HCT116 (cell line): Measurements from ENCODE around the gene RADIL. TPM values are rescaled to one million over a fixed set of nuclear protein-coding genes. Genes with fewer than 3 reads are reported as not detected.

Experiments
- ATAC-seq: fragments of 200-7000 bp; cut with Tn5 transposase; 2 replicates; pipeline ENCODE4 v1.9.1; 2020; ENCODE audit warnings: mild to moderate bottlenecking, moderate library complexity
- BruUV-seq: library from RNA; stranded (reverse); fragments of 400-500 nt; replicated peaks from 2 replicates; lab custom pipeline; 2021; lab: Mats Ljungman, UMichigan
- CTCF ChIA-PET: fragments of 300-600 bp; sonication (Branson Sonifier 250); formaldehyde crosslinking; loops from one replicate; lab custom pipeline; 2021; ENCODE audit warnings: antibody characterized with exemption; lab: Charles Lee
- POLR2A ChIA-PET: fragments of 300-600, 350-600 bp; sonication (Branson Sonifier 250); formaldehyde crosslinking; loops from one replicate; lab custom pipeline; 2021; ENCODE audit warnings: antibody characterized with exemption; lab: Charles Lee
- RAD21 ChIA-PET, 2 experiments: fragments of 300-600 bp; sonication (Branson Sonifier 250); formaldehyde crosslinking; loops; one replicate each; lab custom pipeline; 2023; ENCODE audit warnings: low total read pairs in 2 of 2; ENCODE audit not compliant: uncharacterized antibody in 2 of 2, unreplicated experiment in 2 of 2, low non-redundant PET in 1 of 2; lab: Charles Lee
- DNase-seq: peaks from one replicate; pipeline ENCODE4 v3.0.0-alpha.2; 2010; ENCODE audit warnings: low read depth, low spot score
- H2AFZ ChIP-seq: fragments of 200-600 bp; shearing (Covaris generic), sonication (generic); 2 replicates; pipeline ENCODE4 v1.6.1; 2017; ENCODE audit warnings: low read depth, mixed run types, mixed read lengths, antibody characterized with exemption, low read length; ENCODE audit not compliant: poor library complexity, severe bottlenecking
- H3K27ac ChIP-seq: 2 replicates; pipeline ENCODE4 v1.5.1; 2012; ENCODE audit warnings: low read depth, low read length
- H3K27me3 ChIP-seq: fragments of 200-600 bp; sonication (generic); 2 replicates; pipeline ENCODE4 v1.6.1; 2016; ENCODE audit warnings: mixed run types, low read length, mixed read lengths; ENCODE audit not compliant: insufficient read depth
- H3K36me3 ChIP-seq, 2 experiments: fragments of 200-500 bp in 1 of 2; fragments of 200-600 bp in 1 of 2; sonication (Bioruptor generic) in 1 of 2; sonication (generic) in 1 of 2; 2 replicates each; pipeline versions ENCODE4 v1.5.1 to v1.6.1; 2014 to 2016; ENCODE audit warnings: low read length in 2 of 2, inconsistent platforms in 1 of 2, mixed read lengths in 1 of 2, mixed run types in 1 of 2; ENCODE audit not compliant: insufficient read depth in 2 of 2, control insufficient read depth in 1 of 2
- H3K4me1 ChIP-seq, 2 experiments: fragments of 200-600 bp in 1 of 2; sonication (generic) in 1 of 2; 2 replicates each; pipeline versions ENCODE4 v1.5.1 to v1.6.1; 2012 to 2017; ENCODE audit warnings: low read length in 2 of 2, inconsistent platforms in 1 of 2, mild to moderate bottlenecking in 1 of 2, mixed read lengths in 1 of 2, mixed run types in 1 of 2, moderate library complexity in 1 of 2; ENCODE audit not compliant: insufficient read depth in 2 of 2, control insufficient read depth in 1 of 2
- H3K4me2 ChIP-seq: fragments of 200-600 bp; sonication (generic); 2 replicates; pipeline ENCODE4 v1.6.1; 2017; ENCODE audit warnings: mixed run types, low read length, mixed read lengths
- H3K4me3 ChIP-seq, 2 experiments: fragments of 200-600 bp in 1 of 2; sonication (generic) in 1 of 2; replicated peaks in 1 of 2; 2 replicates each; pipeline ENCODE4 v1.5.1; 2011 to 2016; ENCODE audit warnings: low read length in 2 of 2, control low read depth in 1 of 2, low read depth in 1 of 2, mild to moderate bottlenecking in 1 of 2, mixed read lengths in 1 of 2, mixed run types in 1 of 2
- H3K79me2 ChIP-seq: fragments of 200-600 bp; sonication (generic); 2 replicates; pipeline ENCODE4 v1.6.1; 2017; ENCODE audit warnings: mild to moderate bottlenecking, mixed run types, low read length, moderate library complexity, mixed read lengths; ENCODE audit not compliant: insufficient read depth
- H3K9ac ChIP-seq: fragments of 200-600 bp; sonication (generic); 2 replicates; pipeline ENCODE4 v1.6.1; 2016; ENCODE audit warnings: low read length, mixed read lengths
- H3K9me2 ChIP-seq: fragments of 200-600 bp; sonication (generic), shearing (Covaris generic); 2 replicates; pipeline ENCODE4 v1.6.1; 2017; ENCODE audit warnings: mixed run types, mild to moderate bottlenecking, moderate library complexity; ENCODE audit not compliant: insufficient read depth
- H3K9me3 ChIP-seq, 2 experiments: fragments of 200-500 bp in 1 of 2; fragments of 200-600 bp in 1 of 2; sonication (Bioruptor generic) in 1 of 2; sonication (generic) in 1 of 2; 2 replicates each; pipeline ENCODE4 v1.6.1; 2014 to 2017; ENCODE audit warnings: low read length in 2 of 2, mixed read lengths in 2 of 2, inconsistent platforms in 1 of 2, low read depth in 1 of 2, mild to moderate bottlenecking in 1 of 2, mixed run types in 1 of 2, moderate library complexity in 1 of 2; ENCODE audit not compliant: control insufficient read depth in 1 of 2, insufficient read depth in 1 of 2
- H4K20me1 ChIP-seq: fragments of 200-600 bp; sonication (generic), shearing (Covaris generic); 2 replicates; pipeline ENCODE4 v1.6.1; 2017; ENCODE audit warnings: mixed run types, mild to moderate bottlenecking, moderate library complexity; ENCODE audit not compliant: insufficient read depth
- CEBPB ChIP-seq: IDR thresholded peaks from 2 replicates; pipeline ENCODE4 v1.6.1; 2012; ENCODE audit warnings: low read depth
- EGR1 ChIP-seq: IDR thresholded peaks from 2 replicates; pipeline ENCODE4 v1.6.1; 2012; ENCODE audit warnings: low read depth
- ELF1 ChIP-seq: IDR thresholded peaks from 2 replicates; pipeline ENCODE4 v1.6.1; 2012; ENCODE audit warnings: low read depth, borderline replicate concordance
- EZH2 ChIP-seq: fragments of 200-600 bp; sonication (generic); IDR thresholded peaks from 2 replicates; pipeline ENCODE4 v1.6.1; 2017; ENCODE audit warnings: antibody characterized with exemption, mixed run types
- POLR2AphosphoS5 ChIP-seq: IDR thresholded peaks from 2 replicates; pipeline ENCODE4 v1.6.1; 2011; ENCODE audit warnings: mild to moderate bottlenecking, low read depth, low read length, moderate library complexity
- SIN3A ChIP-seq: IDR thresholded peaks from 2 replicates; pipeline ENCODE4 v1.6.1; 2012; ENCODE audit warnings: low read depth
- SP1 ChIP-seq: IDR thresholded peaks from 2 replicates; pipeline ENCODE4 v1.6.1; 2012; ENCODE audit warnings: low read depth
- TCF7L2 ChIP-seq: IDR thresholded peaks from 2 replicates; pipeline ENCODE4 v1.7.0; 2011; ENCODE audit warnings: borderline replicate concordance, inconsistent platforms; ENCODE audit not compliant: insufficient read depth, insufficient read length; ENCODE audit errors: extremely low read depth
- YY1 ChIP-seq: IDR thresholded peaks from 2 replicates; pipeline ENCODE4 v1.6.1; 2011; ENCODE audit warnings: low read length, low read depth, moderate library complexity, mild to moderate bottlenecking; ENCODE audit not compliant: insufficient replicate concordance; ENCODE audit errors: extremely low read depth
- intact Hi-C: fragments of 100-400 bp; cut with micrococcal nuclease; formaldehyde crosslinking; loops from 2 replicates; pipeline ENCODE4 v1.10.0; 2022
- total RNA-seq: library from RNA; stranded (reverse); gene quantifications from one replicate; pipeline ENCODE4 v1.2.1, GENCODE V29; 2021; ENCODE audit not compliant: unreplicated experiment
- TF ChIP-seq, protein P1 (sequence below): IDR thresholded peaks from 2 replicates; pipeline ENCODE4 v1.6.1; 2012
- TF ChIP-seq, protein P2 (sequence below): IDR thresholded peaks from 2 replicates; pipeline ENCODE4 v1.6.1; 2011; ENCODE audit warnings: mild to moderate bottlenecking, low read length, moderate library complexity; ENCODE audit not compliant: insufficient replicate concordance; ENCODE audit errors: extremely low read depth

Gene RADIL
- total RNA-seq, 1 experiment from 2014 or later: 5.3 TPM

DNA sequence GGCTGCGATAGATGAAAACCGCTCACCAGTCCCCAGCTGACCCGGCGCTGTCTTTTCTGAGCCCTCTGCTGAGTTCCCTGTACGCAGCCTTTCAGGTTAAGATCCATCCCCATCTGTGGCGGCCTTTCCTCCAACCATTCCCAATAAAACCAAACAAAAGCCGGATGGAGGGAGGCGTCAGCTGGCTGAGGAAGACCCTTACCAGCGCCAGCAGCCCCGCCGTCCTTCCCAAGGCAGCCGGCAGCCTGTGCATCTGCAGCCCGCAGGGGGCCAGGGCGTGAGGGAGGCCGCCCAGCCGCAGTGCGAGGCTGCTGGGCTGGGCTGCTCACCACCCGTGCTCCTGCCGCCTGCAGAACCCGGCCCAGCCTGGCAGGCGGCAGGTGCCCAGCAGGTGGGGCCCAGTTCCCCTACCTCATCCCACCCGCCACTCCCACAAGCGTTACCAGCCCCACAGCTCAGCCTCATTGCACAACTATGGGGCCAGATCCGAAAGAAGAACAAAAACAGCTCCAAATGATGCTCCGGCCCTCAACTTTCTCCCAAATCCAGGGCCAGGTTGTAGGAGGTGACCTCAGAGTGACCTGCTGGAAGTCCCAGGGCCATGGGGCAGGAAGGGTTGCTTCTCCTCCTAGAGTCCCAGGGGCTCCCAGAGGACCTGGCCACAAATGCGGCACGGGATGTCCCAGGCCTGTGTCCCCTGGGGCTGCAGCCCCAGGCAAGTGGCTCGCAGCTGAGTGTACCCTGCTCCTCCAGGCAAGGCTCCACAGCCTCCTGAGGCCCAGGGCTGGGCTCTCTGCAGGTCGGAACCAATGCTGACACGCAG lies 45.5 kb downstream of the RADIL start (continued):
- TF ChIP-seq TCF7L2: no peak
- no peak for TF ChIP-seq YY1
- TF ChIP-seq SP1: no peak
- no peak for TF ChIP-seq SIN3A
- TF ChIP-seq EGR1: no peak
- TF ChIP-seq EZH2: no peak
- TF ChIP-seq CEBPB: no peak
- TF ChIP-seq, protein P1, sequence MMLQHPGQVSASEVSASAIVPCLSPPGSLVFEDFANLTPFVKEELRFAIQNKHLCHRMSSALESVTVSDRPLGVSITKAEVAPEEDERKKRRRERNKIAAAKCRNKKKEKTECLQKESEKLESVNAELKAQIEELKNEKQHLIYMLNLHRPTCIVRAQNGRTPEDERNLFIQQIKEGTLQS: no peak
- TF ChIP-seq ELF1: no peak
- TF ChIP-seq POLR2AphosphoS5: no peak

DNA sequence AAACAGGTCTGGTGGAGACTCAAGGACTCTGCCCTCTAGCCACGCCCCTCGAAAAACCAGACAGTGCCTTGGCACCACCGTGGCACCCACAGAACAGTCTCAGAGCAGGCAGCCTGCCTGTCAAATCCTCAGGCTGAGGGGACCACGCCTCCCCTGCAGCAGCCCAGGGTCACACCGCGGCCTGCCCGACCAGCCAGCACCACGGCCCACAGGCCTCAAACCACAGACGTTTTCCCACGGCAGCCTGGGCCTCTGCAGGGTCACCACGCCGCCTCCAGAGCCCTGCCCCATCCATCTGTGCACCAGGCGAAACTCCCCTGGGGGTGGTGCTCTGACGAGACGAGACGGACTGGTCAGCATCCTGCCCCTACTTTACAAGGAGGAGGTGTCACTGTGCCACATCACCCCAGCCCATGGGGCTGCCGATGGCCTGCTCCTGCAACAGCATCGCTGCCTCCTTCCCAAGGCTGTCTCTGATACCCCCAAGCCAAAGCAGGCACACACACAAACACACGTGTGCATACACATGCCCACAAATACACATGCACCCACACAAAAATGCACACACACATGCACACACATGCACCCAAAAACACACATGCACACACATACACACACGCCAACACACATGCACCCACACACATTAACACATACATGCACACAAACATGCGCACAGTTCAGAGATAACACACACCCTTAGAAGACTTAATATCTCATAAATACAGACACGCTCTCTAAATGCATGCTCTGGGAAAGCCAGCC lies 46.3 kb downstream of the RADIL start:
- no peak overlapping the region for H3K27ac ChIP-seq
- H4K20me1 ChIP-seq: no peaks in the 10 kb centered on the region
- no peak overlapping the region for H3K4me2 ChIP-seq
- H3K4me1 ChIP-seq: no peaks in the 10 kb centered on the region
- no peak for DNase-seq
- CTCF ChIA-PET: no interaction called here
- H3K9me2 ChIP-seq: no peaks in the 10 kb centered on the region
- ATAC-seq: no peak
- TF ChIP-seq TCF7L2: no peak
- TF ChIP-seq, protein P2, sequence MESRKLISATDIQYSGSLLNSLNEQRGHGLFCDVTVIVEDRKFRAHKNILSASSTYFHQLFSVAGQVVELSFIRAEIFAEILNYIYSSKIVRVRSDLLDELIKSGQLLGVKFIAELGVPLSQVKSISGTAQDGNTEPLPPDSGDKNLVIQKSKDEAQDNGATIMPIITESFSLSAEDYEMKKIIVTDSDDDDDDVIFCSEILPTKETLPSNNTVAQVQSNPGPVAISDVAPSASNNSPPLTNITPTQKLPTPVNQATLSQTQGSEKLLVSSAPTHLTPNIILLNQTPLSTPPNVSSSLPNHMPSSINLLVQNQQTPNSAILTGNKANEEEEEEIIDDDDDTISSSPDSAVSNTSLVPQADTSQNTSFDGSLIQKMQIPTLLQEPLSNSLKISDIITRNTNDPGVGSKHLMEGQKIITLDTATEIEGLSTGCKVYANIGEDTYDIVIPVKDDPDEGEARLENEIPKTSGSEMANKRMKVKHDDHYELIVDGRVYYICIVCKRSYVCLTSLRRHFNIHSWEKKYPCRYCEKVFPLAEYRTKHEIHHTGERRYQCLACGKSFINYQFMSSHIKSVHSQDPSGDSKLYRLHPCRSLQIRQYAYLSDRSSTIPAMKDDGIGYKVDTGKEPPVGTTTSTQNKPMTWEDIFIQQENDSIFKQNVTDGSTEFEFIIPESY: no peak
- no peak for TF ChIP-seq EGR1
- TF ChIP-seq, all 23 proteins: peak for 0
- BruUV-seq: no TSS peak
- Histone ChIP-seq H3K79me2 (no peaks in the 10 kb centered on the region), H3K9ac (no peak overlapping the region), H2AFZ (no peak overlapping the region), H3K4me3 (no peak overlapping the region), H3K9me3 (no peaks in the 10 kb centered on the region), H3K27me3 (no peaks in the 10 kb centered on the region), H3K36me3 (no peaks in the 10 kb centered on the region)
- POLR2A ChIA-PET: no interaction called here
- RAD21 ChIA-PET: no interaction called here
- intact Hi-C loops: no loop called here
